Adrenal gland (tissue), 5 donors: ENCODE results near the gene STEAP1B.

Source experiments
- POLR2A ChIP-seq, 2 donors: fragments of 450-650 bp; IDR thresholded peaks; one replicate each; pipeline ENCODE4 v1.6.1; 2017; ENCODE audit warnings: antibody characterized with exemption in 2 of 2, mild to moderate bottlenecking in 2 of 2, moderate library complexity in 1 of 2
- TF ChIP-seq, protein P1 (sequence below), 6 experiments: fragments of 450-650 bp in 4 of 6; fragments of 200-600 bp in 2 of 6; sonication (generic) in 1 of 6; IDR thresholded peaks; 1 replicate in 5 of 6; 2 replicates in 1 of 6; pipeline versions ENCODE4 v1.5.1 to v1.8.0; 2016 to 2021; ENCODE audit warnings: antibody characterized with exemption in 6 of 6, mild to moderate bottlenecking in 2 of 6, moderate library complexity in 1 of 6
- donor health status: DM: no; HTN: no; CAD: no.

DNA sequence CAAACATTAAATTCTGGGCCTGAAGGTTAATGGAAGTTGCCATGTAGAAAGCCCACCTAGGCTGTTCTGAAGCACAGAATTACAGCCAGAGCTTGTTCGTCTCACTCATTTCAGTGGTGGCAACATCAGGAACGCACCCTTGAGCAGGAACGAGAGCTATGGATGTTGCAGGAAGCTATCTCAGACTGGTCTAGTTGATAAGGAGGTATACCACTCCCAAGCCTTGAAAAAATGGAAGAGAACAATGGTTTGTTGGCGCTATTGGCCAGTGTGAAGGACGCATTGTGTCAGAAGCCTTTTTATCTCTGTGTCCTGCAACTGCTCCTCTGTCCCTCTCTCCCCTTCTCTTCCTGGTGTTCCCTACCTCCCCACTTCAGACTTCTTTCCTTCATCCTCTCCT, 82.1 kb downstream of the STEAP1B start:
- TF ChIP-seq, protein P1, sequence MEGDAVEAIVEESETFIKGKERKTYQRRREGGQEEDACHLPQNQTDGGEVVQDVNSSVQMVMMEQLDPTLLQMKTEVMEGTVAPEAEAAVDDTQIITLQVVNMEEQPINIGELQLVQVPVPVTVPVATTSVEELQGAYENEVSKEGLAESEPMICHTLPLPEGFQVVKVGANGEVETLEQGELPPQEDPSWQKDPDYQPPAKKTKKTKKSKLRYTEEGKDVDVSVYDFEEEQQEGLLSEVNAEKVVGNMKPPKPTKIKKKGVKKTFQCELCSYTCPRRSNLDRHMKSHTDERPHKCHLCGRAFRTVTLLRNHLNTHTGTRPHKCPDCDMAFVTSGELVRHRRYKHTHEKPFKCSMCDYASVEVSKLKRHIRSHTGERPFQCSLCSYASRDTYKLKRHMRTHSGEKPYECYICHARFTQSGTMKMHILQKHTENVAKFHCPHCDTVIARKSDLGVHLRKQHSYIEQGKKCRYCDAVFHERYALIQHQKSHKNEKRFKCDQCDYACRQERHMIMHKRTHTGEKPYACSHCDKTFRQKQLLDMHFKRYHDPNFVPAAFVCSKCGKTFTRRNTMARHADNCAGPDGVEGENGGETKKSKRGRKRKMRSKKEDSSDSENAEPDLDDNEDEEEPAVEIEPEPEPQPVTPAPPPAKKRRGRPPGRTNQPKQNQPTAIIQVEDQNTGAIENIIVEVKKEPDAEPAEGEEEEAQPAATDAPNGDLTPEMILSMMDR (IDR thresholded peaks at IDR 0.05), result no peak
- TF ChIP-seq POLR2A (IDR thresholded peaks at IDR 0.05), result no peak
